Raji (cell line): ENCODE measurements around the gene PLEKHG3.

Experiments
- POLR2A ChIP-seq: IDR thresholded peaks from 2 replicates; pipeline ENCODE4 v1.6.1; 2011; ENCODE audit warnings: low read depth, low read length, control low read depth; ENCODE audit not compliant: insufficient read depth

PLEKHG3 gene

DNA sequence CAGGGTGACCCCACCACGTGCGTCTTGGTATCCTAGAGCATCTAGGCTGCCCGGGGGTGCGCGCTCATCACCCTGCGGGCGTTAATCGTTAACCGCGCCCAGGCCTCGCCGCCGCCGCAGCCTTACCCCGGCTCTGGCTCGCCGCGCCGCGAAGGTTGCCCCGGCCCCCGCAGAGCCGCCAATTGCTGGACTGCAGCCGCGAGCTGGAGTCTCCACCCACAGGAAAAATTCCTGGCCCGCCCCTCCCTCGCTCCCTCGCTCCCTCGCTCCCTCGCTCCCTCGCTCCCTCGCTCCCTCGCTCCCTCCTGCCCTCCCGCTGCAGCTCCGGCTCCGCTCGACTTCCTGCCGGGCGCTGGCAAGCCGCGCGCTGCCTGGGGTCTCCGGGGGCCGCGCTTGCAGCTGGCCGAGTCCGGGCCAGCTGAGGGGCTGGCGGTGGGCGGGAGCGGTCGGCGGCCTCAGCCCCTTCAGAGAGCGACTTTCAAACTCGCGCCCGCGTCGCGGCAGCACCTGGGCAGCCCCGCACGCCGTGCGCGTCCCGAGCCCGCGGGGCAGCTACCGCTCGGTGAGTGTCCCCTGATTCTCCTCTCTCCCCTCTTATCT lies at the start of gene PLEKHG3:
Gene PLEKHG3 (plus strand): TSS at position 282 of the 600 bp plus-strand sequence. CDS start 23,208 bp downstream, outside the sequence.
- no peak for TF ChIP-seq POLR2A

DNA sequence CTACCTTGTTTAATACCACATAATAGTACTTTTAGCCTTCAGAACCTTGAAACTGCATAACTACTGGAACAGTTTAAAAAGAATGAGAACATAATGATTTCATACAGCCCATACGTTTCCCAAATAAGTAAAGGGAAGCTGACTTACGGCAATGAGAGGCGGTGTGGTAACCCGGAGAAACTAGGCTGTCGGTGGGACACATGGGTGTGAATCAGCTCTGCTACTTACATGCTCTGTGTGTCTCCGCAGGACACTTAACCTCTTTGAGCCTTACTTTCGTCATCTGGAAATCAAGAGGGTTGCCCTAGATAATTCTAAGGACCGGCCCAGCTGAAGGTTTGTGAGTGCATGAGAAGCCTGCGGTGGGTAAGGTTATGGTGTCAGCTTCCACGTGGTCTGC lies 49.3 kb upstream of the PLEKHG3 start:
- no peak for TF ChIP-seq POLR2A

DNA sequence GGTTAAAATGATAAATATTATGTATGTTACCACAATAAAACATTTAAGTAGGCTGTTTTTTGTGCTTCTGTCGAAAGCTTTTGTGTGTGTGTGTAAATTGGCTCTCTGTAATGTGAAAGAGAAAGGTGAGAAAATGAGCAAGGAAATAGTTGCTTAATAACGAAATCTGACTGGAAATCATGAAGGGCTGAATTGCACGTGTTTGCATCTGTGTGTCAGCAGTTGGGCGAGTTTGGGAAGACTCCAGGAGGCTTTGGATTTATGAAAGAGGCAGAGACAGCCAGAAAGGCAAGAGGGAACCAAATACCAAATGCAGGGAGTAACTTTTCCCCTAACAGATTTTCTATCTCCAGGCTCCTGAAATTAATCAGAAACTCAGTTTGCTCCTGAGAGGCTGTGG lies 47.2 kb upstream of the PLEKHG3 start:
- no peak for TF ChIP-seq POLR2A

DNA sequence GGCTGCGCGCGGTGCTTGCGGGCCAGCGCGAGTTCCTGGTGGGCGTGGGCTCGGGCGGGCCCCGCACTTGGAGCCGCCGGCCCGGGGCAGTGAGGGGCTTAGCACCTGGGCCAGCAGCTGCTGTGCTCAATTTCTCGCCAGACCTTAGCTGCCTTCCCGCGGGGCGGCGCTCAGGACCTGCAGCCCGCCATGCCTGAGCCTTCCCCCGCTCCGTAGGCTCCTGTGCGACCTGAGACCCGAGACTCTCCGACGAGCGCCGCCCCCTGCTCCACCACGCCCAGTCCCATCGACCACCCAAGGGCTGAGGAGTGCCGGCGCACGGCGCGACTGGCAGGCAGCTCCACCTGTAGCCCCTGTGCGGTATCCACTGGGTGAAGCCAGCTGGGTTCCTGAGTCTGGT lies 46.0 kb upstream of the PLEKHG3 start:
- no peak for TF ChIP-seq POLR2A

DNA sequence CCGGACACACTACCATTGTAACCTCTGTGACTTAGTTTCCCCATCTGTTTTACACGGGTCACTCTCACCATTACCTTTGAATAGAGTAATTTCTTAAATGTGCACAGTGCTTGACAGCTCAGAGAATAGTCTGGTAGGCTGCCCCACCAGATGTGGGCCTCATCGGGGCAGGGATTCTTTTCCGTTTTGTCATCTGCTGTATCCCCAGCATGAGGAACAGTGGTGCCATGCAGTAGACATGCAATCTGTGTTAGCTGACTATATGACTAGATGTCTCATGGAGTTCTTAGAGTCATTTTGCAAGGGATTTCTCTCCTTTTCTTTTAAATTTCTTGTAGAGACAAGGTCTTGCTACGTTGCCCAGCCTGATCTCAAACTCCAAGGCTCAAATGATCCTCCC lies 44.9 kb upstream of the PLEKHG3 start:
- no peak for TF ChIP-seq POLR2A

DNA sequence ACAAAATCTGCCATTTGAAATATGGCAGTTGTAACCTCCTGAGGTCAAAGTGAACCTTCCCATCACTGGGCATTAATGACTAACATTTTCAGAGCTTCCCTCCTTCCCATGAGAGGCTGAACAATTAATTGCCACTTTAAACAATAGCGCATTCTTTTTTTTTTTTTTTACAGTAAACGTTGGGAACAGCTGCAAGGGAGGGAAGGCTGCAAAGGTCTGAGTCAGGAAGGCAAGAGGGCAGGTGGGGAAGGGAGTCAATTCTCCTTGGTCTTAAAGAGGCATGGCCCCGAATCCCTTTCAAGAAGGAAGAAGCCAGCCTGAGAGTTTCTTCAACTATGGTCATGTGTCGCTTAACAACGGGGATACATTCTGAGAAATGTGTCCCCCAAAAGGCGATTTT lies 41.0 kb upstream of the PLEKHG3 start:
- no peak for TF ChIP-seq POLR2A

DNA sequence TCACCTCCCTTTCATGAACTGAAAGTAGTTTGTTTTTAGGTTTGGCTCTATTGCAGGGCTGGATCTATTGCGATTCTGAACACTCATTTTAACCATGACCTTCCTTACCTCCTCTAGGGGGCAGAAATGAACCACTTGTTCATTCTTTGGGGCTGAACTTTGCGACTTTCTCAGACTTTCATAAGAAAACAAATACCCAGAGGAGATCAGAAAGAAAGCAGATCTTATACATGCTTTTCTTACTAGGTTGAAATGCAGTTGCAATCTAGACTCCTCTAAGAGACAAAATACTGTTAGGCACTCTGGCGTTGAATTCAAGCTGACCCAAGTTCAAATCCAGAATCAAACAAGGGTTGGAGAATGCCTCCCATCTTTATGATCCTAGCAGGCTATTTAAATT lies 32.6 kb upstream of the PLEKHG3 start:
- no peak for TF ChIP-seq POLR2A

DNA sequence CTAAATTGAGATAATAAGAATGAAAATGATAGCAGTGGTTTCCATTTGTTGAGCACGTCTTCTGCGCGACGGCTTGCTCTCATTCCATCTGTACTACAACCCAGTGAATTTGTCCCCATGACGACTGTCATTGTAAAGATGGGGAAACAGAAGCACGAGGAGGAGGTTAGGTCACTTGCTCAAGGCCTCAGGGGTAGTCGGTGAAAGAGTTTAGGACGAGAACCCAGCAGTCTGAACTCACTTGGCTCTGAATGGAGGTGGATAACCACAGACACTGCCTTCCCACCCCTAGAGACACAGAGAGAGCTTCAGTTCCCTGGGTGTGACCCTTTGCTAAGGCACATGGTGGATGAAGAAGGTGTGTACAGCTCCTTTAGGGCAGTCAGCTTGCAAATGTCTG lies 30.9 kb upstream of the PLEKHG3 start:
- TF ChIP-seq POLR2A, result no peak

DNA sequence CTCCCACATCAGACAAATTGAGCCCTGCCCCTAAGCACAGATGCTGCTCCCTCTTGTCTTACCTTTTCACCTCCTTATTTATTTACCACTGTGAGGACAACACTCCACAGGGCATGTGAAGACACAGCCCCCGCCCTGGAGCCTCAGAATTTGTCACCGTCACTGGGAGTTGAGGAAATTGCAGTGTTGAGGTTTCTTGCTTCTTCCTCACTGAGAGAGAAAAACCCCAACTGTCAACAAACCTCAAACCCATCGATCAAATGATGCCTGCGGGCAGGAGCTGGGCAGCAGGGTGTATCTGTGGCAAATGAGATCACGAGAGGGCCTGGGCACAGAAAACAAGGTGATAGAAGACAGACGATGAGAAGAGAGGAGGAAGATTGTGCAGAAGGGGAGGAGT lies 30.5 kb upstream of the PLEKHG3 start:
- TF ChIP-seq POLR2A, result no peak

DNA sequence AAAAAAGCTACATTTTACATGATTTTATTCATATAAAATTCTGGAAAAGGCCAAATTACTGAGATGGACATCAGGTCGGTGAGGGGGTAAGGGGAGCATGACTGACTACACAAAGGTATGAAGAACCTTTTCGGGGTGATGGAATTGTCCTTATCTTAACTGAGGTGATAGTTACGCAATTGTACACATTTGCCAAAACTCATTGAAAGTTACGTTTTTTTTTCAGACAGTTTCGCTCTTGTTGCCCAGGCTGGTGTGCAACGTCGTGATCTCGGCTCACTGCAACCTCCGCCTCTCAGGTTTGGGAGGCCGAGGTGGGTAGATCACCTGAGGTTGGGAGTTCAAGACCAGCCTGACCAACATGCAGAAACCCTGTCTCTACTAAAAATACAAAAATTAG lies 29.4 kb upstream of the PLEKHG3 start:
- TF ChIP-seq POLR2A, result no peak

DNA sequence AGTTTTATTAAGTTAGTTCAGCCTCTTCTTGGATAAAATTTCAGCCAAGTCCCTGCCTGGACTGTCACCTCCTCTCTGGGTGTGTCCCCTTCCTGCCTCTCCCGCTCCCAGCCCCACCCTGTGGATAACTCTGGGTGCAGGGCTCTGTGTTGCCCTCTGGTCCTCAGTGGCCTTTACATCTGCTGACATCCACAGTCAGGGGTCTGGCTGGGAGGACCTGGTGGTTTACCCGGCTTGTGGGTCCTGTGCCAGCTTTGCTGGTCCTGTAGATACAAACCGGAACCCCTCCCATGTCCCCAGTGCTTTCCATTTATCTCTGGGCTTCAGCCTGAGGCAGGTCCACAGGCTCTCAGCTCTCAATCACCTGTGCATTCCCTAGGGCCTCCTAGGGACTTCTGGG lies 28.9 kb upstream of the PLEKHG3 start:
- no peak for TF ChIP-seq POLR2A

DNA sequence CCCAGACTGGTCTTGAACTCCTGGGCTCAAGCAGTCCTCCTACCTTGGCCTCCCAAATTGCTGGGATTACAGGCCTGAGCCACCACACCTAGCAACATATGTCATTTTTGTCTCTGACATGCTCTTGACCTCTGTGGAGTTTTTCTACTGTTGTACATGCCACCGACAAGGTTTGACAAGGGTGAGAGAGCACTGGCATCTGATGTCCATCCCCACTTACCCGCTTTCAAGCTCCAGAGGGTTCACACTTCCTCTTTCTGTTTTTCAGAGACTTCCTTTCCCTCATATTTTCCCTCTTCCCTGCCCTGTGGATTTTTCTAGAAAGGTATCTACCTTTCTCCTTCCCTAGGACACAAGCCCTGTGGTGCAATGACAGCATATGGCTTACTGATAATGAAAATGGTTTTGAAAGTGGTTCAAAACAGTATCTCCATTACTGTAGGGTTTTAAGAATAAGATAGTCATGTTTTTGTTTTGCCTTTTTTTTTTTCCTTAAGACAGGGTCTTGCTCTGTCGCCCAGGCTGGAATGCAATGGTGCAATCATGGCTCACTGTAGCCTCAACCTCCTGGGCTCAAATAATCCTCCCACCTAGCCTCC lies 27.7 kb upstream of the PLEKHG3 start:
- TF ChIP-seq POLR2A, result no peak

DNA sequence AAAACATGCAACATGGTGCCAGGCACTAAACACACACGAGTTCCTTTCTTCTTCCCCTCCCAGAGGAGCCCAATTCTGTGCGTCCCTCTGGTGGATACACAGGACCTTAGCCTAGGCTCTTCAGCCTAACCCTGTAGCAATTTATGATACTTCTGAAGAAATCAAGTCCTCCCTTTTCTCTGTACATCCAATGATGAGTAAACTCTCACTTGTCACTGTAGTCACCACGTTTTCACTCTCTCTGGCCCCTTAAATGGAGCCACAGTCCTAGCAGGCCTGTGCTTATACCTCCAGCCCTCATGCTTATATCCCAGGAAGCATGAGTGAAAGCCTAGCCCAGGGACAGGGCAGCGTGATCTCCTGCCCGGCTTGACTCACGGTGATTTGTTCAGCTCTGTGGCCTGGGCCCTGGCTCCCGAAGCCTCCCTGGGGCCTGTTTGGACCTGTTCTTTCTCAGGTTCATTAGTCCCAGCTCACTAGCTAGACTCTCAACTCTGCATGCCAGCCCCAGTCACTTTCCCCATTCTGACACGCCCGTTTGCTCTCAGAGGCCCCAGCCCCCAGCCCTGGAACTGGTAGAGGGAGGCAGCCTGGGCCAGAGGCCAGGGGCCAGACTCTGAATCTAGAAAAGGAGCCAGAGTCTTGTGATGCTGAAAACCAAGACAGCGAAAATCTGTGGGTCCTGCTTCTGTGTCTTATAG lies 24.1 kb upstream of the PLEKHG3 start:
- TF ChIP-seq POLR2A, result no peak

DNA sequence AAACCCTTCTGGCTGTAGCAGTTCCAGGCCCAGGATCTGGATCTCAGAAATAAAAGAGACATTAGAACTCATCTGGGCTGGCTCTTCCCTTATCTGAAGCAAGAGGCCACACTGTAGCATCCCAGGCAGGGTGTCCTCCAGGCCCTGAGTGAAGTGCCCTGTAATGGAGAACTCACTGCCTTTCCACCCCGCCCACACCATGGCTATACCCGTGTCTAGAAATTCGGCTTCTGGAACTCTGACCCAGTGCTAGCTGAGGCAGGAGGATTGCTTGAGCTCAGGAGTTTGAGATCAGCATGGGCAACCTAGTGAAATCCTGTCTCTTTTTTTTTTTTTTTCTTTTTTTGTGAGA lies 23.5 kb upstream of the PLEKHG3 start:
- TF ChIP-seq POLR2A, result no peak

DNA sequence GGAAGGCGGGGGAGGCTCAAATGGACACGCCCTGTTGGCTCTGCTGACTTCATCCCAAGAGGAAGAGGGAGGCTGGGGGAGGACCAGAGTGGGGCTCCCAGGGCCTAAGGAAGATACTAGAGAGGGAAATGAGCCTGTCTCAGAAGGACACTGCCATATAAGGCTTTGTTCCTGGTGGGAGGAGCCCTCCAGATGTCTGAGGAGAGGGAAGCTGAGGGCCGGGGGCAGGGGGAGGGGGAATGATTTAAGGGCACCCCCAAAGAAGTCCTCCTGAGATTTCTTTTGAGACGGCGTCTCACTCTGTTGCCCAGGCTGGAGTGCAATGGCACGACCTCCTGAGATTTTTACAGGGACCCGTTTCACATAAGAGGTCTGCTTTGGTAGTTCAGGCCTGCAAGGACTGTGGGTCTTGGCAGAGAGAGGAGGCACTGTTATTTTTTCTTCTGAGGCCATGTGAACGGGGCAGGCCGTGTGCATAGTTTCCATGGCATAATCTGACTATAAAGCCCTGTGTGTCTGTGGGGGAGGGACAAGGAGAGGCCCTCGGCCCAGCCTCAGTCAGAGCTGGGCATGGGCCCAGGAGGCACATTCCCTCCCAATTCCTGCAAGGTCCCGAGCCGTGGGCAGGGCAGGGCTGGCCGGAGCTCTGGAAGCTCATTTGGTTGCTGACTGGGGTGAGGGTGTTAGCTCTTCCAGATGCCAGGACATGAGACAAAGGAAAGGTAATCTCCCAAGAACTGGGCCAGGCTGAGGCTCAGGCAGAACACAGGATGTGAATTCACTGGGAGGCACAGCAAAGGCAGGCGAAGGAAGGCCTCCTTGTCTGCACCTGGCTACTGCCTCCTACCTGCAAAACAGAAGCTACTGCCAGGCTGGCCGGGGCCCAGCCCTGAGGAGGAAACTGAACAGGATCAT lies 22.2 kb upstream of the PLEKHG3 start:
- no peak for TF ChIP-seq POLR2A

DNA sequence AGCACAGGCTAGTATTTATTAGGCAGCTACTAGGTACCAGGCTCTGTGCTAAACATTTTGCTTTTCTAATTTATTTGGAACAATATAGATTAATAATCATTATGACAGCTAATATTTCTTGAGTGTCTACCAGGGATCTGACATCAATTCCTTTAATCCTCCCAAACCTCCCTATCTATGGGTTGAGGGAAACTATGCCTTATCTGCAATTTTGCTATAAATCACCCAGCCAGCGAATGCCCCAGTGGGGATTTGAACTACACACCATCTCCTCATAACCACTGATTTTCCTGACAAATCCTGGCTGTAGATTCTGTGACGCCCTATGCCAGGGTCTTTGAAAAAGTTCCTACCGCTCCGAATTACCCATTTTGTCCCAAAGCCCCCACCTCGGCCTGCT lies 21.4 kb upstream of the PLEKHG3 start:
- no peak for TF ChIP-seq POLR2A
